ENCODE data around the gene HOMER1.

Gene HOMER1, protein sequence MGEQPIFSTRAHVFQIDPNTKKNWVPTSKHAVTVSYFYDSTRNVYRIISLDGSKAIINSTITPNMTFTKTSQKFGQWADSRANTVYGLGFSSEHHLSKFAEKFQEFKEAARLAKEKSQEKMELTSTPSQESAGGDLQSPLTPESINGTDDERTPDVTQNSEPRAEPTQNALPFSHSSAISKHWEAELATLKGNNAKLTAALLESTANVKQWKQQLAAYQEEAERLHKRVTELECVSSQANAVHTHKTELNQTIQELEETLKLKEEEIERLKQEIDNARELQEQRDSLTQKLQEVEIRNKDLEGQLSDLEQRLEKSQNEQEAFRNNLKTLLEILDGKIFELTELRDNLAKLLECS

DNA sequence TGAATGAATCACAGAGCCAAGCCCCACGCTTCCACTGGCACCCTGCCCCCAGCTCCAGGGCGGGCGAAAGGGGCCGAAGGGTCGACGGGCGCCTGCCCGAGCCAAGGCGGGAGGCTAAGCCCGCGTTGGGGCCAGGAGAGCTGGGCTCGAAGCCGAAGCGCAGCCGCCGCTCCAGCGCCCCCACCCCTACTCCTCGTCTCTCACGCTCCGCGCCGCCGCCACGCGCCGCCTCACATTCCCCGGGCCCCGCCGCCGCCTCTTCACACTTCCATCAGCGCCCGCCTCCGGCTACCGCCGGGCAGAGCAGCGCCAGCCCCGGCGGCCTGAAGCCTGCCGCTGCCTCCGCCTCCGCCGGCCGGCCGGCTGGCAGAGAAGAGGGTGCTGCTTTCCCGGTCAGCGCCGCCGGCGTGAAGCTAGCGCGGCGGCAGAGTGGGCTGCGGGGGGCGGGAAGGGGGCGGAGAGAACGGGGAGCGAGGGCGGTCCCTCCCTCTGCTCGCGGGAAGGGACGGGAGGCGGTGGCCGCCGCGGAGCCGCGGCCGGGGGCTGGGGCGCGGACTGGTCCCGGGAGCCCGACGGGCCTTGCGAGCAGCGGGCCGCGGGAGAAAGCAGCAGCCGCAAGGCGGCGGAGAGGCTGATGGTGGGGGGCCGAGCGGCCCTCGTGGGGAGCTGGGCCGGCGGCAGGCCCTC is at the start of gene HOMER1:
Gene HOMER1 (minus strand): TSS at position 431 of the 687 bp plus-strand sequence. CDS start 1,360 bp downstream, outside the sequence.
- no peak for FAIRE-seq

DNA sequence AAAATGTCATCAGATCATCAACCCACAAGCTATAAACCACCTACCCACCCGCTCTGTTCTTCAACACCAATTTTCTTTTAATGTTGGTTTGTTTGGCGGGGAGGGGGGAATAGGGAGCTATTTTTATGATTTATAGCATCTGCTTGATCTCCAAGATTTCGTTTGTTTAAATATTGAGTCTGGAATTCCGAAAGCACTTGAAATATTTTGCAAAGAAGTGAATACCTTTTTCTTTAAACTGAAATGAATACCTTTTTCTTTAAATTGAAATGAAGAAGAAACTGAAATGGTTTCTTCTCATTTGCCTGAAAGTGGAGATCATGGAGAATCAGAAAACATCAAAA is 49.3 kb upstream of the HOMER1 start:
- no peak for FAIRE-seq

DNA sequence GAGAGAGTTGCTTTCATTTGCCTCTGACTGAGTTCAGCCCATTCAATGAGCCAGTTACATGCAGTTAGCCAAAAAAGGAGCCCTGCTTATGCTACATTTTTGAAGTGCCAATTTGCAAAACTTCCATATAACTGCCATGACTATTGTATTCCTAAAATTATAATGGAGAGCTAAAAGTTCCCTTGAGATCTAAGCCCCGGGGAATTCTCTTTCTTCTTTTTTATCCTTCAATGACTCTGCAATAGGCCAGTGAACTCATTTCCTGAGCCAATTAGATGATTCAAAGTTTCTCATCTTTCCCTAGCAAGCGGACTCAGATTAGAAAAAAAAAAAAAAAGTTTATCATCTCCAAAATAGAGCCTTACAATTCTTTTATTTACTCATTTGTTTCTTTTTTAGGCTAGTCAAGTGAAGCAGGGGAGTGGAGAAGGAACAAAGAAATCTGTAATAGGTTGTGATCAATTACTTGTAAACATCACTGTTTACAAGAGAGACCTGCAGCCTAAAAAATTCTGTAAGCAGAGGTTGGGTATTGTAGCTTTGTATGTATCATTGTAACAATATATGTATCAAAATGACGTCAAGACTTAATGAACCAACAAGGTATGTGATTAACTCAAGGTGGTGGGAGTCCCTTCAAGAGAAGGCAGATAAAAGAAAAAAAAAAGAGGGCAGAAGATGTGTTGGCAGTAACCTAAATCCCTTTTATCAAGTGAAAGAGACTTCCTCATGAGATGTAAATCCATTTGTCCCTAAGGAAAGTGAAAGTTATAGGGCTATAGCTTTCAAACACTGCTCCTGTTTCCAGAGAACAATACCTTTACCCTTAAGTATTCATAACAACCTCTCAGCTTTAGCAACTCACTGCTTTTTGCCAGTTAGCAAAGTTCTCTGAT is 48.7 kb upstream of the HOMER1 start:
- FAIRE-seq: no peak

DNA sequence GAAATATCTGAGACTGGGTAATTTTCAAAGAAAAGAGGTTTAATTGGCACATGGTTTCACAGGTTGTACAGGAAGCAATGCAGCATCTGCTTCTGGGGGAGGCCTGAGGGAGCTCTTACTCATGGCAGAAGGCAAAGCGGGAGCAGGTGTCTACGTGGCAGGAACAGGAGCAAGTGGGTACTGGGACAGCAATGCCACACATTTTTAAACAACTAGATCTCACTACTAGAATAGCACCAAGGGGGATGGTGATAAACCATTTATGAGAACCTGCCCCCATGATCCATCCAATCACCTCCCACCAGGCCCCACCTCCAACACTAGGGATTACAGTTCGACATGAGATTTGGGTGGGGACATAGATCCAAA is 47.6 kb upstream of the HOMER1 start:
- no peak for FAIRE-seq

DNA sequence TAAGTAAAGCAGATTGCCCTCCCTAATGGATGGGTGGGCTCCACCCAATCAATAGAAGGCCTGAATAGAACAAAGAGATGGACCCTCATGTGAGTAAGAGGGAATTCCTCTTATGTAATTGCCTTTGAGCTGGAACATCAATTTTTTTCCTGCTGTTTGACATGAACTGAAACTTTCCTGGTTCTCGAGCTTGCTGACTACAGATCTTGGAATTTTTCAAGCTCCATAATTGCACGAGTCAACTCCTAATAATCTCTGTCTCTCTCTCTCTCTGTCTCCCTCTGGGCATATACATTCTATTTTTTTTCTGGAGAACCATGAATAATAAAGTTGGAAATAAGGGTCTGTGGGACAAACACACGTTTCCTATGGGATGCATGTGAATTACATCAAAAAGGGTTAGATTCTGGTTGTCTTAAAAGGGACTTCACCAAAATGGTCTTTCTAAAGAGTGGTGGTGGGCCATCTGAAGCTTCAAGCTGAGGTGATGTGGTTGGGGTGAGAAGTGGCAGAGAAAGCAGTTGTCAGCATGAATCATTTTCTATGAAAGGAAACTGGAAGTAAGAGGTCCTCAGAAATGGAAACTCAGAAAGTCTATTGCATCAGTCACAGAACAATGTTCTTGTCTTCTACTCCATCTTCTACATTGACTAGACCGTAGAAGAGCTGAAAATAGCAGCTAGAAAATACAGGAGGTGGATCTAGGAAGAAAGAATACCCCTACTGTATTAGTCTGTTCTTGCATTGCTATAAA is 47.0 kb upstream of the HOMER1 start:
- FAIRE-seq: no peak

DNA sequence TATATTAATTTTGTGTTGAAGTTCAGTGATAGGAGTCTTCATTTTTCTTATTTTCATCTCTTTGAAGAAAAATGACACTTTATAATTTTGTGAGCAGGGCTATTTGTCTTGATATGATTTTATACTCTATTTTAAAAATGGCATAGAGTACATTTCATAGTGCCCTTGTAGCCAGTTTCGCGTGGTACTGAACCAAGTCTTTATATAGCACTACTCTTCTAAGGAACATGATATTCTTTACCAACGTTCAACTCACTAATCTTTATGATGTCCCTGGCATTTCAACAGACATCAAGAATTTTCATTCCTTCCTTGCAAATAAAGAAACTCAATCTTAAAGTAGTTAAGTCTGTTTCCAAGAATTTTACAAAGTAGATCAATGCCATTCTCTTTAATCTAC is 41.5 kb upstream of the HOMER1 start:
- FAIRE-seq: no peak

DNA sequence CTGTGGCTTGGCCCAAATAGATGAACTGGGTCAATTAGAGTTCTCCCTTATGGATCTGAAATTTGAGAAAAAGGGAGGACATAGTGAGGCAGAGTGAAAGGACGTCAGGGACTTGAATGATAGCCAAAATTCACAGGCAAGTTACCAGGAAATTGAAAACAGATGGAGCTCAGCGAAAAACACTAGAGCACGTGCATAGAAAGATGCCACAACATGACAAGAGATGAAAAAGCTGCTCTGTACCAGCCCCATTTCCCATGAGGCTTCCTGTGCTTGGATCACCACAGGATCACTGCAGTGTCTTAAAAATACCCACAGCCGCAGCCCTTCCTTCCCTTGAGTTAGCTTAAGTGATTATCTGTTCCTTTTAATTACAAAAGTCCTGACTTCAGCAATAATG is 39.0 kb upstream of the HOMER1 start:
- FAIRE-seq: no peak

DNA sequence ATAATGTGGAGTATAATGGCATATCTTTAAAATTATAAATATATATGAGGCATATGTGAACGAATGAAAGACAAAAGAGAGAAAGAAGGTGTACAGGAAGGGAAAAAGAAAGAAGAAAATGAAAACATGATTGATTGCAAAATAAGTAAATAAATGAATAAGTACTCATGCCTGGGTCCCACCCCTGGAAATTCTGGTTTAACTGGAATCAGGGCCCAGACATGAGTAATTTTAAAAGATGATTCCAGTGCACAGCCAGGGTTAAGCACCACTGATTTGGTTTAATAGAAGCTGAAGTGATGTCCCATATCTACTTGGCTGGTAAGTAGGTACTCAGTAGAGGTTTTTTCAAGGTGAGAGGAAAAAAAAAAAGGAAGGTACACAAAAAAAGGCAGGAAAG is 34.0 kb upstream of the HOMER1 start:
- no peak for FAIRE-seq

DNA sequence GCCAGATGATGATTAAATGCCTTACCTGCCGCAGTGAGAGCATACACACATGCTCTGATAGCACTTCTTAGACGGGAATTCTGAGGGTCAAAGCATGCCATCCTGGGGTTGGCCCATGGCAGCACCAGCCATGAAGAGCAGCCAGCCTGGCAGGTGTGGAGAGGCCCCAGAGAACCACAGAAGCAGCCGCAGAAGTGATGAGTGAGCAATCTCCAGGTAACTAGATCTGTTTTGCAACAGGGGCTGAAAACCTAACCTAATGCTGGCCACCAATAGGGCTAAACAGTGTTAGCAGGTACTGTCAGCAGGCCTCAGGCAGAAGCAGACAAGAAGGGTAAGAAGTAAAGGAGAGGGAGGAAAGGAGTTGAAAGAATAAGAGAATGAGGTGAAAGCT is 33.5 kb upstream of the HOMER1 start:
- FAIRE-seq: no peak

DNA sequence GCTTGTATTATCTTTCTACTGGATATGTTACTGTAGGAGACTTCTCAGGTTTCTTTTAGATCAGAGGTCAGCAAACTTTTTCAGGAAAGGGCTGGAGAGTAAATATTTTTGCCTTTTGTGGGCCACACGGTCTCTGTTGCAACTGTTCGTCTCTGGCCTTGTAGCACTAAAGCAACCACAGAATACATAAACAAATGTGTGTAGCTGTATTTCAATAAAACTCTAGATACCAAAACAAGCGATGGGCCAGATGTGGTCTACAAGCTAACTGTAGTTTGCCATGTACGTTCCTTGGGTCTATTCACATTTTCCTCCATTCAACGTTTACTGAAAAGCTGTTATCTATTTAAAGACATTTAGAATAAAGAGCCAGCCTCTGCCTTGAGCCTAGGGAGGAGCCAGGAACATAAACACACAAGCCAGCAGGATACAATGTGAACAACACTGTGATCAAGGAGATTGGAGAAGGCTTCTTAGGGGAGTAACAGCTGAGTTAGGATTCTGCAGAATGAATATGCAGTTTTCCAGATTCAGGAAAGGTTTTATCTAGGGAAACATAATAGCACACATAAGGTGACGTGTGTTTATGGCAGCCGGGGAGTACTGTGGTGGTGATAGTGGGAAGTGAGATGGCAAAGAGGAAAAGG is 33.0 kb upstream of the HOMER1 start:
- no peak for FAIRE-seq

DNA sequence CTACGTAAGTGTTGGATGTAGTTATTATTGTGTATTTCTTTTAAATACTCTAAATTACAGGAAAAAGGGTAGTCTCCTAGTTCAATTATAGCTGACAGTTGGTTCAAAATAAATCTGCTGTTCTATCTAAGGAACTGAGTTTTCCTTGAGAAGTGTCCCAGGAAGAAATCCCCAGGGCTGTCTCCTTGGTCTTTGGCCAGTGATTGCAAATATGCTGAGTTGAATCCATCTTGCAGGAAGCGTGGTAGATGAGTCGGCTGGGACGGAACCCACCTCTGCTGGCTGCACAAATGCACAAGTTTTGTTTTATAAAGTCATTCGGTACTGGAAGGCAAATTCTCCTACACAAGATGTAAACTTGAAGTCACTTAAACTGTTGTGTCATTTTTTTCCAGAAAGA is 30.2 kb upstream of the HOMER1 start:
- no peak for FAIRE-seq

DNA sequence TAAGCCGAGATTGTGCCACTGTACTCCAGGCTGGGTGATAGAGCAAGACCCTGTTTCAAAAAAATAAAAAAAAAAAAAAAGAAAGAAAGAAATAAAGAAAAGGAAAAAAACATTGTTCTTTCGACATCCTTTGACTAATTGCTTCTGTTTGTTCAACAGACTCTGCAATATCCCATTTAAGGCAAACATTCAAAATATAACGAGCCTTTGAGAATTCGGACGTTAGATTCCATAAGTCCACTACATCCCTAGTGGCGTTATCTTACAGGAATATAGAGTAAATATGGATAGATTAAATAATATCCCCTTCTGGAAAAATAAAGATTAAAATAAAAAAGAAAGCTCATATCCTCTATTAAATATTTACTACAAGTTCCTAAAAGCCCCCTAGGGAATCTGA is 27.0 kb upstream of the HOMER1 start:
- no peak for FAIRE-seq

DNA sequence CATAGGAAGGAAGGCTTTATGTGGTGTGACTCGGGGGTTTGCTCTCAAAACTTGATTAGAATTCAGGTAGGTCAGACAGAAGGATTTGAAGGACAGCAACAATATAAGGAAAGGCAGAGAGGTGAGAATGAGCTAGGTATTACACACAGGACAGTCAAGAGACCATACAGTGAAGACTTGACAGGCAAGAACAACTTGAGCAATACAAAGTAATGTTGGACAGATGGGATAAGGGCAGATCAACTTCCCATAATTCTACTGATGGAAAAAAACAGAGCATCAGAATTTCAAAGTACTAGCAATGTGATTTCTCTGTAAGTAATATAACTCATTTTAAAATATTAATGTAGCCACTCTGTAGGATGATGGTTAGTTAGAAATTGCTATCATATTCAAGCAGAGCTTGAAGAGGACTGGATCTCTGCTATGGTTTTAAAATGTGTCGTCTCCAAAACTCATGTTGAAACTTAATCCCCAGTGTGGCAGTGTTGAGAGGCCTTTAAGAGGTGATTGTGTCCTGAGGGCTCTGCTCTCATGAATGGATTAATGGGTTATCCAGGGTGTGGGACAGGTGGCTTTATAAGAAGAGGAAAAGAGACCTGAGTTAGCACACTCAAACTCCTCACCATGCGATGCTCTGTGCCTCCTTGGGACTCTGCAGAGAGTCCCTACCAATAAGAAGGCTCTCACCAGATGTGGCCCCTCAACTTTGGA is 22.4 kb upstream of the HOMER1 start:
- no peak for FAIRE-seq

DNA sequence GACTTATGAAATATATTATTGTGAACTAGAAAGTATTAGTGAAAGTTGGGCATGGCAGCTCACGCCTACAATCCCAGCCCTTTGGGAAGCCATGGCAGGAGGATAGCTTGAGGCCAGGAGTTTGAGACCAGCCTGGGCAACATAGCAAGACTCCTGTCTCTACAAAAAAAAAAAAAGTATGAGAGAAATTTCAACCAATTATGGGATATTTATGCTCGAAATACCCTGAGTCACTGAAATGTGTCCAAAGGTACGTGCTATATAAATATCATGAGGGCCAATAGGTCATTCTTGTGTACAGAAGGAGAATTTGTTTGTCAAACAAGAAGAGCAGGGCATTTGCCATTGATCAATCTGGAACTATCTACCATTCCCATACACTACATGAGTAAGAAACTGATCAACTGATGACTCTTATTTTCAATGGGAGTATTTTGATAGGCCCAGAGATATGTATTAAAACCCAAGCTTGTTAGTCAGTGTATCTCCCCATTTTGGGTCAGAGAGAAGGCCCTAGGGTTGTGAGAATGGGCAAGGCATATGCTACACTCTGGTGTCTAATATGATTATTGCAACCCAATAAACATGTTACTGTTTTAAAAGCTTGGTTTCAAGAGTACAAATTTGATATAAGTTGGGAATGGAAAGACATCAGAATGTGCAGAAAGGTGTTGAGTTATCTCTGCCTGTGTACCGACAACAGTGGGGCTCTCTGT is 21.7 kb upstream of the HOMER1 start:
- no peak for FAIRE-seq

DNA sequence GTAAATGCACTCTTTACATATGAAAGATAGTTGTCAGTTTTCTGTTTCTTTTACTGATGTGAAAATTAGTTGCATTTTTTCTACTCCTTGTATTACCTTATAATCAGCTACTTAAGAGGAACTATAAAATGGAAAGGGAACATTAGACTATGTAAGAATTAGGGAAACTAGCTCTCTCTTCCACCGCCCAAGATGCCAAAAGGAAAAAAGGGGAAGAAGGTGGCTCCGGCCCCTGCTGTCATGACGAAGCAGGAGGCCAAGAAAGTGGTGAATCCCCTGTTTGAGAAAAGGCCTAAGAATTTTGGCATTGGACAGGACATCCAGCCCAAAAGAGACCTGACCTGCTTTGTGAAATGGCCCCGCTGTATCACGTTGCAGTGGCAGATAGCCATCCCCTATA is 15.2 kb upstream of the HOMER1 start:
- FAIRE-seq: no peak

DNA sequence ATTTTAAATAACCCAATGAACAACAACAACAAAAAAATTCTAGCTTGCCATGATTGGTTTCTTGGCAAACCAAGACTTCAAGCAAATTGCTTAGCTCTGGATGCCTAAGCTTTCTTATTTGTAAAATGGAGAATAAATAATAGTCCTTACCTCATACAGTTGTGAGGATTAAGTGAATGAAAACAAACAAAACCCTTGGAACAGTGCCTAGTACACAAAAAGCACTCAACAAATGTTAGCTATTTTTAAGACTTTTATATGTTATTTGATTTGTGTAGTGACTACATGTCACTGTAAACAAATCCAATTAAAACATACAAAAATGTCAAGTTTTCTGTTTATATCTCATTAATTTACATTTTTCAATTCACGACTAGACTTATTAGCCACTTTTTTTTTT is 13.5 kb upstream of the HOMER1 start:
- no peak for FAIRE-seq

DNA sequence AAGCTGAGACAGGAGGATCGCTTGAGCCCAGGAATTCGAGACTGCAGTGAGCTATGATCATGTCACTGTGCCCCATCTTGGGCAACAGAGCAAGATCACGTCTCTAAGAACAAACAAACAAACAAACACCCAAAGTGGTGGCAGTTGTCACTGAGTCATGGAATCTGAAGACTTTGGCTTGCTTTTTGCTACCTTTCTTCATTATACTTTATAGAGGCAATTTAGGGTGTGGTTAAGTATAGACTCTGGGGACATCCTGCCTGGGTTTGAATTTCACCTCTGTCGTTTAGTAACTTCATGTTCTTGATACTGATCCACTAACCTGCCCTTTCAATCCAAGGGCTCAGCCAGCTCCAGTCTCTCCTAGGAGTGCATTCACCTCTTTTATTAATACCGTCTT is 13.0 kb upstream of the HOMER1 start:
- FAIRE-seq: no peak

DNA sequence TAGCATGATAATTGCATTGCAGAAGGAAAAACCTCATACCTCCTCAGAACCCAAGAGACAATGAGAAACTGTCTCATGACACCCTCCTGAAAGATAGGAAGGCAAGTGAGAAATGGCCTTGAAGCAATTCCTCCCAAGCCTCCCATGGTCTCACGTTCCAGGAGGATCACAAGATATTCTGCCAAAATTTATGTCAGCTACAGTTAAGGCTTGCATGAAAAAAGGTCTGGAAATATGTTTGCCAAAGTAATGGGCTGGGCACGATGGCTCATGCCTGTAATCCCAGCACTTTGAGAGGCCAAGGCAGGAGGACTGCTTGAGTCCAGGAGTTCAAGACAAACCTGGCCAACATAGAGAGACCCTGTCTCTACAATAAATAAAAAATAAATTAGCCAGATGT is 12.6 kb upstream of the HOMER1 start:
- no peak for FAIRE-seq

DNA sequence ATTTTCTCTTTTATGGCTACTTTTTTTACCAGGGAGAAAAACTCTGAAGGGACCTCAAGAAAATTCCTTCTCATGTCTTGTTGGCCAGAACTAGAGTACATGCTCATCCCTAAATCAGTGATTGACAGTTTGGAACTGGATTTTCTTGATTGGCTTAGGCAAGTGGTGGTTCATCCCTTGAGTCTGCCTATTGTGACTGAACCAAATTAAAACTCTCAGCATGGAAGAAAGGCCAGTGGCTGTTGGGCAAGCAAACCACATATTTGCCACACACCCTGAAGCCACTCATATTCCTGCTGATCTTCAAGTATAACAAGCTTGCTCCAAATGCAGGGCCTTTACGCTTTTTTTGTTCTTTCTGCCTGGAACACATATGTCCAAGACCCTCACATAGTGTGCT is 7.2 kb upstream of the HOMER1 start:
- FAIRE-seq: no peak

DNA sequence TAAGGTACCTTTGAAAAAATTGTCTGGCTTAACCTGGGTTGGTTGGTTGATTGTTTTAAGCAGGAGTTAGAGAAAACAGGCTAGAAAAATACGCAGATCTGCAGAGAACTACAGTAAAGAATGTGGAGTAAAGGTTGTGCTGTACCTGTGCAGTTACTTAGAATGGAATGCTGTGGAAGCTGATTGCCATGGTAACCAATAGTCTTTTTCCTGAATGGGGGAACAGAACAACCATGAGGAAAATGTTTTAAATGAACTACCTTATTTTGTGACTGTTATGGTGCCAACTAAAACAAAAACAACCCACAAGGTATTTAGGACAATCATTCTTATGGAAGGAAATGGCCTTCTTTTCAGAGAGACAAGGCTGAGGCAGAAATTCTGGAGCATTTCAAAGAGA is 4.8 kb upstream of the HOMER1 start:
- no peak for FAIRE-seq

DNA sequence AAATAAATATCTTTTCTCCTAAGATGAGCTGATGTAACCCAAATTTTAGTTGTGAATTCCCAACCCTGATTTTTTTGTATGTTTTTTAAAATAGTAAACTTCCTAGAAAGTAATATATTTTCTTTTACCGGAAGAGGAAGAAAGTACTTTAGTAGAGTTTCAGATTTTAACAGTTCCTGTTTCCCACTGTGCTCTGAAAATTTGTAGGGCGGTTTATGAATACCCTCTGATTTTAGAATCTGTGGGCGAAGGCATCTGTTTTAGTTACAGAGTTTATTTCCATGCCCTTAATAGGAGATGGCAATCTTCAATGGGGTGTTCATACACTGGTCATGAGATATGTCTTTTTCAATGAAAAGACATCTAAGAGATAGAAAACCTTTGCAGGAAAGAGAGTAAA is 3.7 kb upstream of the HOMER1 start:
- FAIRE-seq: no peak

Measured in colon (tissue), 2 donors.